Suprapubic skin (tissue), 4 donors: ENCODE results near the gene ASH1L. TPM values are rescaled to one million over a fixed set of nuclear protein-coding genes. Genes with fewer than 3 reads are reported as not detected.
A peak's percentile ranks its signal among the peaks of the same experiment; 100 is the strongest.

ENCODE experiments used
- DNase-seq, 2 donors: peaks; one replicate each; pipeline ENCODE4 v3.0.0-alpha.2; 2019; ENCODE audit warnings: low spot score in 2 of 2
- H3K27ac ChIP-seq: fragments of 200-600 bp; sonication (generic); one replicate; pipeline ENCODE4 v1.5.1; 2019
- H3K27me3 ChIP-seq: fragments of 200-600 bp; sonication (generic); one replicate; pipeline ENCODE4 v1.5.1; 2019
- H3K36me3 ChIP-seq: fragments of 200-600 bp; sonication (generic); one replicate; pipeline ENCODE4 v1.5.1; 2019
- H3K4me1 ChIP-seq: fragments of 200-600 bp; sonication (generic); one replicate; pipeline ENCODE4 v1.5.1; 2019
- H3K4me3 ChIP-seq: fragments of 200-600 bp; sonication (generic); one replicate; pipeline ENCODE4 v1.5.1; 2019; ENCODE audit warnings: mild to moderate bottlenecking
- H3K9me3 ChIP-seq: fragments of 200-600 bp; sonication (generic); one replicate; pipeline ENCODE4 v1.5.1; 2019
- EP300 ChIP-seq: sonication (generic); formaldehyde crosslinking; IDR thresholded peaks from one replicate; pipeline ENCODE4 v1.6.1; 2017; ENCODE audit warnings: antibody characterized with exemption
- POLR2A ChIP-seq, 2 donors: fragments of 450-650 bp; IDR thresholded peaks; one replicate each; pipeline ENCODE4 v1.6.1; 2017; ENCODE audit warnings: antibody characterized with exemption in 2 of 2, mild to moderate bottlenecking in 2 of 2, moderate library complexity in 2 of 2
- POLR2AphosphoS5 ChIP-seq, 3 donors: sonication (generic); formaldehyde crosslinking; IDR thresholded peaks; one replicate each; pipeline ENCODE4 v1.6.1; 2017; ENCODE audit warnings: antibody characterized with exemption in 3 of 3
- WGBS: methylation state at CpG from one replicate; pipeline ENCODE4 v1.1.5; 2018; 5-methylcytosine and 5-hydroxymethylcytosine counted together
- total RNA-seq, 4 donors: library from RNA; depleted of rRNA; stranded (reverse); fragments of >200 nt; gene quantifications; one replicate each; pipeline ENCODE4 v1.1.0, GENCODE V29; 2016
- TF ChIP-seq, protein P1 (sequence below), 2 donors: fragments of 200-600 bp in 1 of 2; fragments of 450-650 bp in 1 of 2; sonication (generic) in 1 of 2; IDR thresholded peaks; one replicate each; pipeline ENCODE4 v1.5.1; 2016 to 2019; ENCODE audit warnings: antibody characterized with exemption in 2 of 2, mild to moderate bottlenecking in 1 of 2, moderate library complexity in 1 of 2

ASH1L gene
- total RNA-seq, 4 donors from 2014 or later = 51.9 to 121 (median 66.2) TPM

DNA sequence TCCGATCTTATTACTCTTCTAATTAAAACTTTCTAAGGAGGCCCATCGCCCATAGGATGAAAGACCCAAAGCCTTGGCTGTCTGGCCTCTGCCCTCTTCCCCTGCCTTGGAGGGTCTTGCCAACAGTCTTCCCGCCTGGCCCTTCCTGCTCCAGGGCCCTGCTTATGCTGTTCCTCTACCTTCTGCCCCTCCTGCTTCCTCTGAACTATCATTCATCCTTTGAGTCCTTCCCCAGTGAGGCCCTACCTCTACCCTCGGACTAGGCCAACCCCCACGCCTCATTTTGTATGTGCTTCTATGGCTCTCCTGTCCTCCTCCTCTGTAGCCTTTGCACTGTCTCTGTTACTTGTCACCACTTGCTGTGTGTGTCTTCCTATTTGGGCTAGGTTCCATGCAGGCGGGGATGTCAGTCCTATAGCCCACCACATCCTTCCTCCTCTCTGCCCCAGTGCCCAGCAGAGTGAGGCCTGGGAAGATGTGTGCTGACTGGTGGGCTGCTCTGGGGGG is 236.5 kb downstream of the ASH1L start:
- Histone ChIP-seq H3K36me3 (peaks cover 45% of the 10 kb centered on the region), H3K4me3 (no peak overlapping the region), H3K27me3 (no peaks in the 10 kb centered on the region), H3K9me3 (no peaks in the 10 kb centered on the region), H3K4me1 (peaks cover 37% of the 10 kb centered on the region), H3K27ac (no peak overlapping the region)
- DNase-seq = no peak
- WGBS = 87% methylated on average over 6 of the region's 6 CpGs
- TF ChIP-seq POLR2AphosphoS5 (IDR thresholded peaks at IDR 0.05) = no peak
- TF ChIP-seq EP300 = no peak
- TF ChIP-seq POLR2A (IDR thresholded peaks at IDR 0.05) = no peak
- TF ChIP-seq, protein P1, sequence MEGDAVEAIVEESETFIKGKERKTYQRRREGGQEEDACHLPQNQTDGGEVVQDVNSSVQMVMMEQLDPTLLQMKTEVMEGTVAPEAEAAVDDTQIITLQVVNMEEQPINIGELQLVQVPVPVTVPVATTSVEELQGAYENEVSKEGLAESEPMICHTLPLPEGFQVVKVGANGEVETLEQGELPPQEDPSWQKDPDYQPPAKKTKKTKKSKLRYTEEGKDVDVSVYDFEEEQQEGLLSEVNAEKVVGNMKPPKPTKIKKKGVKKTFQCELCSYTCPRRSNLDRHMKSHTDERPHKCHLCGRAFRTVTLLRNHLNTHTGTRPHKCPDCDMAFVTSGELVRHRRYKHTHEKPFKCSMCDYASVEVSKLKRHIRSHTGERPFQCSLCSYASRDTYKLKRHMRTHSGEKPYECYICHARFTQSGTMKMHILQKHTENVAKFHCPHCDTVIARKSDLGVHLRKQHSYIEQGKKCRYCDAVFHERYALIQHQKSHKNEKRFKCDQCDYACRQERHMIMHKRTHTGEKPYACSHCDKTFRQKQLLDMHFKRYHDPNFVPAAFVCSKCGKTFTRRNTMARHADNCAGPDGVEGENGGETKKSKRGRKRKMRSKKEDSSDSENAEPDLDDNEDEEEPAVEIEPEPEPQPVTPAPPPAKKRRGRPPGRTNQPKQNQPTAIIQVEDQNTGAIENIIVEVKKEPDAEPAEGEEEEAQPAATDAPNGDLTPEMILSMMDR (IDR thresholded peaks at IDR 0.05) = no peak

DNA sequence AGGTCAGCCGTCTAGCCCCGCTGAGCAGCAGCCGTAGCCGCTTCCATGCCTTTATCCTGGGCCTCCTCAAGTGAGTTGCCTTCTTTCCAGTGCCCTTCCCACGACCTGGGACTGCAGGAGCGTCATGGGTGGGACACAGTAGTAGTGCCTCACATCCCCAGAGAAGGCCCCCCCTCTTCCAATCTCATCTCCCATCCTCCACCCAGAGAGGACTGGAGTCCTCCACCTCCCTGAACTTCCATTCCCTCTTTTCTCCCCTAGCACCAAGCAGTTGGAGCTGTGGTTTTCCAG is 237.1 kb downstream of the ASH1L start:
- no peak for DNase-seq
- Histone ChIP-seq H3K27me3 (no peaks in the 10 kb centered on the region), H3K36me3 (peaks cover 41% of the 10 kb centered on the region), H3K9me3 (no peaks in the 10 kb centered on the region), H3K4me1 (peaks cover 42% of the 10 kb centered on the region), H3K27ac (peak overlapping the region; percentile 12), H3K4me3 (peak overlapping the region; percentile 79)
- 49% methylated on average over 6 of the region's 6 CpGs for WGBS
- no peak for TF ChIP-seq POLR2A (IDR thresholded peaks at IDR 0.05)
- TF ChIP-seq EP300 = no peak
- no peak for TF ChIP-seq POLR2AphosphoS5 (IDR thresholded peaks at IDR 0.05)
- TF ChIP-seq, protein P1 (IDR thresholded peaks at IDR 0.05) = no peak

DNA sequence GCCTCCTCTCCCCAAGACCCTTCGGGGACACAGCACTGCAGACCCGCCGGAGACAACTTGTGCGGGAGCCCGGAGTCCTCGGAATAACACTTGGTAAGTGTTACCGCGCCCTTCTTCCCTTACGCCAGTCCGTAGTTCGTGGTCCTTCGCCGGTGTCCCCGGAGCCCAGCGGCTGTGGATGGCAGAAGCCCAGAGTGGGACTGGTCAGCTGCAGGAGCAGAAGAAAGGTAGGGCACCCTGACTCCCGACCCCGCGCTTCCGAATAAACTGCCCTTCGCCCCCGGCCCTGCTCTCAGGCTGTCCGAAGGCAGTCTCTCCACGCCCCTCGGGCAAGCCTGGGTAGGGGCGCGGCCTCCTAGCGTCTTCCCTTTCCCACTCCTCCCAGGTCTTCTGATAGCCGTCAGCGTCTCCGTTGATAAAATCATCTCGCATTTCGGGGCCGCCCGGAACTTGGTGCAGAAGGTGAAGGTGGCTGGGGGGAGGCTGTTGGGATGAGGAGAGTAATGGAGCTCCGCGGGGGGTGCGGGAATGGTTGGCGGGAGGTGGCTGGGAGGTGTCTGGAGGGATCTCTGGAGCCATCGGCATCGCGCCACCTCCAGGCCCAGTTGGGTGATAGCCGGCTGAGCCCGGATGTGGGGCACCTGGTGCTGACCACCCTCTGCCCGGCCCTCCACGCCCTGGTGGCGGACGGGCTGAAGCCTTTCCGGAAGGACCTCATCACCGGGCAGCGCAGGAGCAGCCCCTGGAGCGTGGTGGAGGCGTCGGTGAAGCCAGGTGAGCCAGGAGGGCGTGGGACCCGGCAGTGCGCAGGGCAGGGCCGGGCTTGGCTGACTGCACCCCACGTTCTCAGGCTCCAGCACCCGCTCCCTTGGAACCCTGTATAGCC is 237.6 kb downstream of the ASH1L start:
- Histone ChIP-seq H3K9me3 (no peaks in the 10 kb centered on the region), H3K4me3 (peak overlapping the region; percentile 79), H3K36me3 (peaks cover 35% of the 10 kb centered on the region), H3K27ac (peak overlapping the region; percentile 88), H3K4me1 (peaks cover 48% of the 10 kb centered on the region), H3K27me3 (no peaks in the 10 kb centered on the region)
- peak; percentile 81 to 84 for DNase-seq
- no peak for TF ChIP-seq POLR2A (IDR thresholded peaks at IDR 0.05)
- TF ChIP-seq, protein P1 (IDR thresholded peaks at IDR 0.05) = peak in 1 of 2 donors; percentile 29
- 25% methylated on average over 34 of the region's 59 CpGs for WGBS

DNA sequence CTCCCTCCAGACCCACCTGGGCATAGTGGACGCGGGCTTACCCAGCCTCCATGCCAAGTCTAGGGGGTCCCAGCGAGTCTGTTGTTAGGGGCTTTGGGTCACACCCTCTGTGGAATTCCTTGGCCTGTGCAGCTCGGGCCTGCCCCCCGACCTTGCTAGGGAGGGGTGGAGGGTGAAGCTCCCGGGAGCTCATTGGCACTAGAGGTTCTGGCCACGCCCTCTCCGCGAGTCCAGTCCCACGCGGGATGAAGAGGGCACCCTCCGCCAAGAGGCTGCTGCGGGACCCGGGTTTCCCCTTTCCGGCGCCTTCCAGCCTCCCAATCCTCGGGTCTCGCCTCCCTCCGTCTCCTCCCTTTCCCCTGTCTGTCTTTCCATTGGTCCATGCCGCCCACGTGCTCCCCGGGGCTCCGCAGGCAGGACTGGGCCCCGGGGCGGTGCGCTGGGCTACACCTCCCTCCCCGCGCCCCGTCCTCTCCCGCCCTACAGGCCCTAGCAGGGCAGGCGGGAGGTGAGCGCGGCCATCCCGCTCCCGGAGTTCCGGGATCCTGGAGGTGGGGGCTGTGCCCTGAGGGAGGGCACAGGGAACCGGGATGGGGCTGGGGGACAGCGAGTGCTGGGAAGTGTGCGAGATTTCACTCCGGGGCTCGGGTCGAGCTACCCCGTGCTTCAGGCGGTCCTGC is 238.4 kb downstream of the ASH1L start:
- WGBS = 0% methylated on average over 11 of the region's 44 CpGs
- H3K27me3 ChIP-seq = no peaks in the 10 kb centered on the region
- TF ChIP-seq, protein P1 (IDR thresholded peaks at IDR 0.05) = no peak
- peak in 1 of 3 donors; percentile 55 for TF ChIP-seq POLR2AphosphoS5 (IDR thresholded peaks at IDR 0.05)
- TF ChIP-seq EP300 = no peak
- TF ChIP-seq POLR2A (IDR thresholded peaks at IDR 0.05) = no peak
- DNase-seq = peak; percentile 97 to 98
- no peaks in the 10 kb centered on the region for H3K9me3 ChIP-seq
- peaks cover 27% of the 10 kb centered on the region for H3K36me3 ChIP-seq
- peaks cover 50% of the 10 kb centered on the region for H3K4me1 ChIP-seq
- H3K27ac ChIP-seq = peak overlapping the region; percentile 88
- H3K4me3 ChIP-seq = peak overlapping the region; percentile 79

DNA sequence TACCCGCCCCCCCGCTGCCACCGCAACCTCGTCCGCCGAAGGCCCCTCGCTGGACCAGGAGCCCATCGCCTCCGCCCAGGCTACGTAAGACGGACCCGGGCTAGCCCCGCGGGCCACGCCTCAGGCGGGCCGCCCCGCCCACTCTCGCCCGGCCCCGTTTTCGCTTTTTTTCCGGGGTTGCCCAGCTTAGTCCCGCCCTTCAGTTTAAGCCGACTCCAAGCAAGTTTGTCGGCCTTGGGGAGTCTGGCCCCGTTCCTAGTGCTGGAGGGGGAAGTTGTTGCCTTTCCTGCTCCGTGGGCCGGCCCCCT is 238.9 kb downstream of the ASH1L start:
- peaks cover 50% of the 10 kb centered on the region for H3K4me1 ChIP-seq
- H3K27me3 ChIP-seq = no peaks in the 10 kb centered on the region
- 0% methylated on average over 17 of the region's 29 CpGs for WGBS

More for the DNA sequence above, 238.9 kb downstream of the ASH1L start:
- H3K9me3 ChIP-seq = no peaks in the 10 kb centered on the region
- peak overlapping the region; percentile 79 for H3K4me3 ChIP-seq
- peak; percentile 93 for DNase-seq
- H3K36me3 ChIP-seq = peaks cover 26% of the 10 kb centered on the region
- TF ChIP-seq EP300 (no peak), POLR2AphosphoS5 (IDR thresholded peaks at IDR 0.05) (no peak), POLR2A (IDR thresholded peaks at IDR 0.05) (no peak)
- TF ChIP-seq, protein P1 (IDR thresholded peaks at IDR 0.05) = no peak
- H3K27ac ChIP-seq = peak overlapping the region; percentile 88
